ENCODE results near the gene PSMD3. TPM values are rescaled to one million over a fixed set of nuclear protein-coding genes. Genes with fewer than 3 reads are reported as not detected.
"Not testable (repeated sequence)": the region's sequence is repeated elsewhere in the genome, so short reads cannot be mapped to it uniquely, and the experiment has no call there.

Gene PSMD3
- total and polyA plus RNA-seq, 4 donors, result 54.3 to 136 (median 104) TPM

GRCh38 chr17:40004072-40004471, 23.5 kb downstream of the PSMD3 start:
- Histone ChIP-seq H3K36me3 (ENCODE audit: control insufficient read depth, insufficient read depth, low read length) (no peaks in the 10 kb centered on the region), H3K9me3 (ENCODE audit: control insufficient read depth, insufficient read depth, low read length) (no peaks in the 10 kb centered on the region), H3K27me3 (ENCODE audit: control insufficient read depth, insufficient read depth, low read length) (no peaks in the 10 kb centered on the region), H3K27ac (ENCODE audit: low read depth, low read length) (no peak overlapping the region), H3K4me1 (ENCODE audit: control insufficient read depth, insufficient read depth, low read length) (no peaks in the 10 kb centered on the region), H3K4me3 (ENCODE audit: low read depth, low read length) (no peak overlapping the region)
- 97% methylated on average over 9 of the region's 9 CpGs for WGBS (ENCODE audit: insufficient coverage)
- no peak for DNase-seq (ENCODE audit: low read depth in 4 of 6, low spot score in 6 of 6)

- Histone ChIP-seq H3K9me3 (ENCODE audit: control insufficient read depth, insufficient read depth, low read length) (no peaks in the 10 kb centered on the region), H3K36me3 (ENCODE audit: control insufficient read depth, insufficient read depth, low read length) (no peaks in the 10 kb centered on the region), H3K27me3 (ENCODE audit: control insufficient read depth, insufficient read depth, low read length) (no peaks in the 10 kb centered on the region), H3K27ac (ENCODE audit: low read depth, low read length) (no peak overlapping the region), H3K4me1 (ENCODE audit: control insufficient read depth, insufficient read depth, low read length) (no peaks in the 10 kb centered on the region), H3K4me3 (ENCODE audit: low read depth, low read length) (no peak overlapping the region)
- no peak for DNase-seq (ENCODE audit: low read depth in 4 of 6, low spot score in 6 of 6)
- WGBS (ENCODE audit: insufficient coverage), result 100% methylated on average over 5 of the region's 7 CpGs
Measured at GRCh38 chr17:40004712-40005111, 24.1 kb downstream of the PSMD3 start.

- Histone ChIP-seq H3K27me3 (ENCODE audit: control insufficient read depth, insufficient read depth, low read length) (no peaks in the 10 kb centered on the region), H3K36me3 (ENCODE audit: control insufficient read depth, insufficient read depth, low read length) (no peaks in the 10 kb centered on the region), H3K9me3 (ENCODE audit: control insufficient read depth, insufficient read depth, low read length) (no peaks in the 10 kb centered on the region), H3K4me3 (ENCODE audit: low read depth, low read length) (no peak overlapping the region), H3K27ac (ENCODE audit: low read depth, low read length) (no peak overlapping the region), H3K4me1 (ENCODE audit: control insufficient read depth, insufficient read depth, low read length) (no peaks in the 10 kb centered on the region)
- no peak for DNase-seq (ENCODE audit: low read depth in 4 of 6, low spot score in 6 of 6)
- 81% methylated on average over 6 of the region's 6 CpGs for WGBS (ENCODE audit: insufficient coverage)
Measured at GRCh38 chr17:40005520-40005919, 24.9 kb downstream of the PSMD3 start.

GRCh38 chr17:40010946-40011500, 30.4 kb downstream of the PSMD3 start:
- DNase-seq (ENCODE audit: low read depth in 4 of 6, low spot score in 6 of 6); H3K27me3 ChIP-seq (ENCODE audit: control insufficient read depth, insufficient read depth, low read length); H3K9me3 ChIP-seq (ENCODE audit: control insufficient read depth, insufficient read depth, low read length); H3K27ac ChIP-seq (ENCODE audit: low read depth, low read length); H3K36me3 ChIP-seq (ENCODE audit: control insufficient read depth, insufficient read depth, low read length); H3K4me3 ChIP-seq (ENCODE audit: low read depth, low read length): not testable (repeated sequence)
- H3K4me1 ChIP-seq (ENCODE audit: control insufficient read depth, insufficient read depth, low read length), result peaks cover 19% of the 10 kb centered on the region
- WGBS (ENCODE audit: insufficient coverage), result 95% methylated on average over 36 of the region's 38 CpGs

- H3K4me3 ChIP-seq (ENCODE audit: low read depth, low read length); H3K9me3 ChIP-seq (ENCODE audit: control insufficient read depth, insufficient read depth, low read length); DNase-seq (ENCODE audit: low read depth in 4 of 6, low spot score in 6 of 6); H3K36me3 ChIP-seq (ENCODE audit: control insufficient read depth, insufficient read depth, low read length); H3K27ac ChIP-seq (ENCODE audit: low read depth, low read length); H3K27me3 ChIP-seq (ENCODE audit: control insufficient read depth, insufficient read depth, low read length): not testable (repeated sequence)
- H3K4me1 ChIP-seq (ENCODE audit: control insufficient read depth, insufficient read depth, low read length), result peaks cover 19% of the 10 kb centered on the region
- 76% methylated on average over 18 of the region's 22 CpGs for WGBS (ENCODE audit: insufficient coverage)
Measured at GRCh38 chr17:40012017-40012647, 31.5 kb downstream of the PSMD3 start.

- H3K27ac ChIP-seq (ENCODE audit: low read depth, low read length), result no peak overlapping the region
- peaks cover 32% of the 10 kb centered on the region for H3K36me3 ChIP-seq (ENCODE audit: control insufficient read depth, insufficient read depth, low read length)
- no peaks in the 10 kb centered on the region for H3K9me3 ChIP-seq (ENCODE audit: control insufficient read depth, insufficient read depth, low read length)
- H3K27me3 ChIP-seq (ENCODE audit: control insufficient read depth, insufficient read depth, low read length), result no peaks in the 10 kb centered on the region
- DNase-seq (ENCODE audit: low read depth in 4 of 6, low spot score in 6 of 6), result no peak
- 67% methylated on average over 18 of the region's 18 CpGs for WGBS (ENCODE audit: insufficient coverage)
- peaks cover 42% of the 10 kb centered on the region for H3K4me1 ChIP-seq (ENCODE audit: control insufficient read depth, insufficient read depth, low read length)
- H3K4me3 ChIP-seq (ENCODE audit: low read depth, low read length), result no peak overlapping the region
Measured at GRCh38 chr17:40014375-40014980, 33.9 kb downstream of the PSMD3 start.

- Histone ChIP-seq H3K4me1 (ENCODE audit: control insufficient read depth, insufficient read depth, low read length) (peaks cover 46% of the 10 kb centered on the region), H3K9me3 (ENCODE audit: control insufficient read depth, insufficient read depth, low read length) (no peaks in the 10 kb centered on the region), H3K36me3 (ENCODE audit: control insufficient read depth, insufficient read depth, low read length) (peaks cover 40% of the 10 kb centered on the region), H3K27me3 (ENCODE audit: control insufficient read depth, insufficient read depth, low read length) (no peaks in the 10 kb centered on the region), H3K27ac (ENCODE audit: low read depth, low read length) (no peak within 1 kb of the TSS), H3K4me3 (ENCODE audit: low read depth, low read length) (no peak within 1 kb of the TSS)
- 63% methylated on average over 13 of the region's 20 CpGs for WGBS (ENCODE audit: insufficient coverage)
- no peak for DNase-seq (ENCODE audit: low read depth in 4 of 6, low spot score in 6 of 6)
Measured at GRCh38 chr17:40015005-40015997, 34.7 kb downstream of the PSMD3 start, which contains the start of gene CSF3. CSF3 (plus strand) TSS chr17:40015440; CDS start chr17:40015475, 35 bp downstream.

- Histone ChIP-seq H3K9me3 (ENCODE audit: control insufficient read depth, insufficient read depth, low read length) (no peaks in the 10 kb centered on the region), H3K4me1 (ENCODE audit: control insufficient read depth, insufficient read depth, low read length) (peaks cover 51% of the 10 kb centered on the region), H3K27ac (ENCODE audit: low read depth, low read length) (no peak overlapping the region), H3K4me3 (ENCODE audit: low read depth, low read length) (no peak overlapping the region), H3K27me3 (ENCODE audit: control insufficient read depth, insufficient read depth, low read length) (no peaks in the 10 kb centered on the region), H3K36me3 (ENCODE audit: control insufficient read depth, insufficient read depth, low read length) (peaks cover 50% of the 10 kb centered on the region)
- WGBS (ENCODE audit: insufficient coverage), result 76% methylated on average over 10 of the region's 26 CpGs
- no peak for DNase-seq (ENCODE audit: low read depth in 4 of 6, low spot score in 6 of 6)
Measured at GRCh38 chr17:40015998-40016985, 35.7 kb downstream of the PSMD3 start.

Data from spinal cord (tissue), 10 donors.